Measurements from ENCODE around the gene PRKCZ.

PRKCZ gene

GRCh38 chr1:2150801-2151200, 100.6 kb downstream of the PRKCZ start:
- Histone ChIP-seq H3K27me3 (peaks cover 0 to 17% of the 10 kb centered on the region in 2 donors), H3K4me3 (no peak overlapping the region), H3K27ac (no peak overlapping the region), H3K36me3 (peaks cover 0 to 13% (median 0%) of the 10 kb centered on the region in 3 donors), H3K4me1 (no peaks in the 10 kb centered on the region), H3K9me3 (no peaks in the 10 kb centered on the region)
- TF ChIP-seq, protein P1, sequence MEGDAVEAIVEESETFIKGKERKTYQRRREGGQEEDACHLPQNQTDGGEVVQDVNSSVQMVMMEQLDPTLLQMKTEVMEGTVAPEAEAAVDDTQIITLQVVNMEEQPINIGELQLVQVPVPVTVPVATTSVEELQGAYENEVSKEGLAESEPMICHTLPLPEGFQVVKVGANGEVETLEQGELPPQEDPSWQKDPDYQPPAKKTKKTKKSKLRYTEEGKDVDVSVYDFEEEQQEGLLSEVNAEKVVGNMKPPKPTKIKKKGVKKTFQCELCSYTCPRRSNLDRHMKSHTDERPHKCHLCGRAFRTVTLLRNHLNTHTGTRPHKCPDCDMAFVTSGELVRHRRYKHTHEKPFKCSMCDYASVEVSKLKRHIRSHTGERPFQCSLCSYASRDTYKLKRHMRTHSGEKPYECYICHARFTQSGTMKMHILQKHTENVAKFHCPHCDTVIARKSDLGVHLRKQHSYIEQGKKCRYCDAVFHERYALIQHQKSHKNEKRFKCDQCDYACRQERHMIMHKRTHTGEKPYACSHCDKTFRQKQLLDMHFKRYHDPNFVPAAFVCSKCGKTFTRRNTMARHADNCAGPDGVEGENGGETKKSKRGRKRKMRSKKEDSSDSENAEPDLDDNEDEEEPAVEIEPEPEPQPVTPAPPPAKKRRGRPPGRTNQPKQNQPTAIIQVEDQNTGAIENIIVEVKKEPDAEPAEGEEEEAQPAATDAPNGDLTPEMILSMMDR (IDR thresholded peaks at IDR 0.05): no peak
- intact Hi-C loops (cut with DNase I; ENCODE audit: low total_unique reads): no loop called here
- DNase-seq: no peak

DNA sequence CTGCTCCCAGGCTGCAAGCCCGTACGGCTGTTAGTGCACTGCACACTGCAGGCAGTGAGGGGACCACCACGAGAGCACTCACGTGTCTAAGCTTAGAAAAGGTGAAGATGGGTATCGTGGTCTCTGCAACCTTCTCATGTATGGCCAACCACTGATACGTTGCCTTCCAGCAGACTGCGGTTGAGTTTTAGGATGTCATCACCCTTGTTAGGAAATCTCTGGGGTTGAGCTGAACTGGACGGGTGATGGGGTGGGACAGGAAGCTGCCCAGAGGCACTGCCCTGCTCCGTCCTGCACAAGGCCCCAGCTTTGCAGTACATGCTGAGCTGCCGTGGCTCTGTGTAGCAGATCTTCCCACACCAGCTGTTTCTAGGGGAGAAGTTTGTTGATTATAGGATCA, 101.0 kb downstream of the PRKCZ start:
- Histone ChIP-seq H3K27me3 (peaks cover 0 to 14% of the 10 kb centered on the region in 2 donors), H3K9me3 (no peaks in the 10 kb centered on the region), H3K4me1 (no peaks in the 10 kb centered on the region), H3K36me3 (peaks cover 0 to 10% (median 0%) of the 10 kb centered on the region in 3 donors), H3K4me3 (no peak overlapping the region), H3K27ac (no peak overlapping the region)
- DNase-seq: no peak
- TF ChIP-seq, protein P1 (IDR thresholded peaks at IDR 0.05): no peak
- intact Hi-C loops (cut with DNase I; ENCODE audit: low total_unique reads): no loop called here

DNA sequence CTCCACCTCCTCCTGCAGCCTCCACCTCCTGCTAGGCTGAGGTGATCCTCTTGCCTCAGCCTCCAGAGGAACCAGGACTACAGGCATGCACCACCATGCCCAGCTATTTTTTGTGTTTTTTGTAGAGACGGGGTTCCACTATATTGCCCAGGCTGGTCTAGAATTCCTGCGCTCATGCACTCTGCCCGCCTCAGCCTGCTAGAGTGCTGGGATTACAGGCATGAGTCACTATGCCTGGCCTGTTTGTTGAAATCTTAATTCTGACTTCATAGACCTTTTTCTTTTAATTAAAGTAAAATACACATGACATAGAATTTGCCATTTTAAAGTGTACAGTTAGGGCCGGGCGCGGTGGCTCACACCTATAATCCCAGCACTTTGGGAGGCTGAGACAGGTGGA, 101.7 kb downstream of the PRKCZ start:
- intact Hi-C loops (cut with DNase I; ENCODE audit: low total_unique reads): no loop called here
- TF ChIP-seq, protein P1 (IDR thresholded peaks at IDR 0.05): no peak
- Histone ChIP-seq H3K27me3 (peaks cover 0 to 14% of the 10 kb centered on the region in 2 donors), H3K36me3 (peaks cover 0 to 7% (median 0%) of the 10 kb centered on the region in 3 donors), H3K4me3 (no peak overlapping the region), H3K27ac (no peak overlapping the region), H3K9me3 (no peaks in the 10 kb centered on the region), H3K4me1 (no peaks in the 10 kb centered on the region)
- no peak for DNase-seq

DNA sequence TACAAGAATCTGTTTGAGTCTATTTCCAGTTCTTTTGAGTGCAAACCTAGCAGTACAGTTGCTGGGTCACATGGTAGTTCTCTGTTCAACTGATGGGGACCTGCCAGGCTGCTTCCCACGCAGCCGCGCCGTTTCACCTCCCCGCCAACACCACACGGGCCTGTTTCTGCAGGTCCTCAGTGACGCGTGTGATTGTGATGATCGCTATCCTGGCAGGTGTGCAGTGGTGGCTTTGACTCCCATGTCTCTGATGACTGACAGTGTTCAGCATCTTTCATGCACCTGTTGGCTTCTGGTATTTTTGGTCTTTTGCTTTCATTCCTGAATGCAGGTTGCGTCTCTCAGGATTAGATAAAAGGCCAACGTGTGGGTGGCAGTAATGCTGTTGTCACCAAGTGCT, 102.7 kb downstream of the PRKCZ start:
- DNase-seq: no peak
- H3K36me3 ChIP-seq: peaks cover 0 to 8% (median 0%) of the 10 kb centered on the region in 3 donors
- no peak overlapping the region for H3K27ac ChIP-seq
- peaks cover 0 to 14% of the 10 kb centered on the region in 2 donors for H3K27me3 ChIP-seq
- no peaks in the 10 kb centered on the region for H3K4me1 ChIP-seq
- intact Hi-C loops (cut with DNase I; ENCODE audit: low total_unique reads): no loop called here
- H3K4me3 ChIP-seq: no peak overlapping the region
- H3K9me3 ChIP-seq: no peaks in the 10 kb centered on the region
- TF ChIP-seq, protein P1 (IDR thresholded peaks at IDR 0.05): no peak

GRCh38 chr1:2154022-2154421, 103.8 kb downstream of the PRKCZ start:
- Histone ChIP-seq H3K9me3 (no peaks in the 10 kb centered on the region), H3K27me3 (peaks cover 0 to 10% of the 10 kb centered on the region in 2 donors), H3K4me3 (no peak overlapping the region), H3K4me1 (no peaks in the 10 kb centered on the region), H3K27ac (no peak overlapping the region), H3K36me3 (peaks cover 0 to 8% (median 0%) of the 10 kb centered on the region in 3 donors)
- intact Hi-C loops (cut with DNase I; ENCODE audit: low total_unique reads): no loop called here
- no peak for DNase-seq
- TF ChIP-seq, protein P1 (IDR thresholded peaks at IDR 0.05): no peak

- Histone ChIP-seq H3K9me3 (no peaks in the 10 kb centered on the region), H3K4me3 (no peak overlapping the region), H3K4me1 (no peaks in the 10 kb centered on the region), H3K36me3 (peaks cover 0 to 8% (median 0%) of the 10 kb centered on the region in 3 donors), H3K27ac (no peak overlapping the region), H3K27me3 (peaks cover 0 to 6% of the 10 kb centered on the region in 2 donors)
- no peak for DNase-seq
- TF ChIP-seq, protein P1 (IDR thresholded peaks at IDR 0.05): no peak
- intact Hi-C loops (cut with DNase I; ENCODE audit: low total_unique reads): no loop called here
Observed at GRCh38 chr1:2155147-2155598, 105.0 kb downstream of the PRKCZ start.
